ACC112 (cell line): ENCODE measurements around the gene UVRAG.
"Not testable (repeated sequence)": the region's sequence is repeated elsewhere in the genome, so short reads cannot be mapped to it uniquely, and the experiment has no call there.

ENCODE experiments used
- H2AFZ ChIP-seq: fragments of 200-600 bp; sonication (generic); one replicate; pipeline ENCODE4 v1.6.0; 2017; ENCODE audit warnings: antibody characterized with exemption, low read length; ENCODE audit not compliant: unreplicated experiment
- H3K27ac ChIP-seq: fragments of 200-600 bp; sonication (generic); 2 replicates; pipeline ENCODE4 v1.5.1; 2014; ENCODE audit warnings: low read depth, mild to moderate bottlenecking, antibody characterized with exemption, low read length, moderate library complexity
- H3K27me3 ChIP-seq: fragments of 200-600 bp; sonication (generic); 2 replicates; pipeline ENCODE4 v1.6.1; 2014; ENCODE audit warnings: mild to moderate bottlenecking, antibody characterized with exemption, low read length, moderate library complexity, mixed read lengths; ENCODE audit not compliant: insufficient read depth
- H3K36me3 ChIP-seq: fragments of 200-600 bp; sonication (generic); 2 replicates; pipeline ENCODE4 v1.6.1; 2016; ENCODE audit warnings: mild to moderate bottlenecking, antibody characterized with exemption, low read length, moderate library complexity, mixed read lengths; ENCODE audit not compliant: insufficient read depth
- H3K4me1 ChIP-seq: fragments of 200-600 bp; sonication (generic); one replicate; pipeline ENCODE4 v1.6.1; 2016; ENCODE audit warnings: low read length, mixed read lengths; ENCODE audit not compliant: insufficient read depth, unreplicated experiment, control insufficient read depth
- H3K4me3 ChIP-seq: fragments of 200-600 bp; sonication (generic); 2 replicates; pipeline ENCODE4 v1.5.1; 2014; ENCODE audit warnings: mild to moderate bottlenecking, low read depth, low read length
- H3K79me2 ChIP-seq: fragments of 200-600 bp; sonication (generic); one replicate; pipeline ENCODE4 v1.6.0; 2016; ENCODE audit warnings: low read length; ENCODE audit not compliant: control insufficient read depth, unreplicated experiment, insufficient read depth

Gene UVRAG

DNA sequence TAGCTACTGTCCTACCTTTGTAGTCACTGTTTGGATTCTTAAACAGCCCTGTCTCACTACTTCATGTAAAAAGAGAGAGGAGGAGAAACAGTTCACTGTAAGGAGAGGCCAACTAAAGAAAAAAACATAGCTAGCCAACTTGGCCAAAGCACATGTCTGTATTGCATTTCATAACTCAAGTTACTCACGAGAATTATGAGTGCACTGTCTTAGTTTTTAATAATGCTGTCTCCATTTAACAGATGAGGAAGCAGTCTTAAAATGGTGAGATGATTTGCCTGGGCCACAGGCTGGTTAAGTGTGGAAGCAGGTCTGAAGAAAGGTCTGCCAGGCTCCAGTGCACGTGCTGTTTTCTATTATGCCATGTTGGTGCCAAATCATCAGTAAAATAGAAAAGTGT, 104.5 kb downstream of the UVRAG start:
- Histone ChIP-seq H3K27ac (no peak overlapping the region), H3K36me3 (peaks cover 9% of the 10 kb centered on the region), H3K4me1 (peaks cover 13% of the 10 kb centered on the region), H2AFZ (no peak overlapping the region), H3K27me3 (no peaks in the 10 kb centered on the region), H3K4me3 (no peak overlapping the region), H3K79me2 (no peaks in the 10 kb centered on the region)

DNA sequence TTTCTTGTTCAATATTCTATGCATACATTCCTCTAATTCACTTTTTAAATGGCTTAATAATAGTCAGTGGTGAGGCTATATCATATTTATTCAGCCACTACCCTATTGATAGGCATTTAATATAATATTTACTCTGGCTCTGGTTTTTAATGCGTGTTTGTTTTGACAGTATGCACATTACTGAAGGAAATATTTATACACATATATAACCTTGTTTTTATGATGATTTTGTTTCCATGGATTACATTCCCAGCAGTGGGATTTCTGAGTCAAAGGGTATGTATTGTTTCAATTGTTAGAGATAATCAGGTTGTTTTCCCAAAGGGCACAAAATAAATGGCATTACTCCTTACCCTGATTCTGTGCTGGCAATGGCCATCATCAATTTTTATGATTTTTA, 105.8 kb downstream of the UVRAG start:
- H3K27ac ChIP-seq: no peak overlapping the region
- no peaks in the 10 kb centered on the region for H3K27me3 ChIP-seq
- peaks cover 9% of the 10 kb centered on the region for H3K36me3 ChIP-seq

DNA sequence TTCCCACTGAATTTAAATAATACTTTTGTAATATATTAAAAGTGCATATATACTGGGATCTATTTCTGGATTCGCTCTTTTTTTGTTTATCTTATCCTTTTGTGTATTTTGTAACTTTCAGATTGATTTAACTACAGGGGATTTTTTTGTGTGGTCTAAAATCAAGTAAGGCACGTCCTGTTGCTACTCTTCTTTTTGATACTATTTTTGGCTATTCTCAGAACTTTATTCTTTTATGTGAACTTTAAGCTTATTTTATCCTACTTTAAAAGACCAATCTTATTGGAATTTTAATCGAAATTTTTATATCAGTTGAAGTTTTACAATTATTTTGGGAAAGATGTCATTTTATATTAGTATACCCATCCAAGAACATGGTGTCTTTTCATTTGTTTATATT, 106.8 kb downstream of the UVRAG start:
- Histone ChIP-seq H3K79me2 (no peaks in the 10 kb centered on the region), H3K27ac (no peak overlapping the region)

More for the DNA sequence above, 105.8 kb downstream of the UVRAG start:
- Histone ChIP-seq H3K79me2 (no peaks in the 10 kb centered on the region), H2AFZ (no peak overlapping the region), H3K4me3 (no peak overlapping the region), H3K4me1 (peaks cover 25% of the 10 kb centered on the region)

DNA sequence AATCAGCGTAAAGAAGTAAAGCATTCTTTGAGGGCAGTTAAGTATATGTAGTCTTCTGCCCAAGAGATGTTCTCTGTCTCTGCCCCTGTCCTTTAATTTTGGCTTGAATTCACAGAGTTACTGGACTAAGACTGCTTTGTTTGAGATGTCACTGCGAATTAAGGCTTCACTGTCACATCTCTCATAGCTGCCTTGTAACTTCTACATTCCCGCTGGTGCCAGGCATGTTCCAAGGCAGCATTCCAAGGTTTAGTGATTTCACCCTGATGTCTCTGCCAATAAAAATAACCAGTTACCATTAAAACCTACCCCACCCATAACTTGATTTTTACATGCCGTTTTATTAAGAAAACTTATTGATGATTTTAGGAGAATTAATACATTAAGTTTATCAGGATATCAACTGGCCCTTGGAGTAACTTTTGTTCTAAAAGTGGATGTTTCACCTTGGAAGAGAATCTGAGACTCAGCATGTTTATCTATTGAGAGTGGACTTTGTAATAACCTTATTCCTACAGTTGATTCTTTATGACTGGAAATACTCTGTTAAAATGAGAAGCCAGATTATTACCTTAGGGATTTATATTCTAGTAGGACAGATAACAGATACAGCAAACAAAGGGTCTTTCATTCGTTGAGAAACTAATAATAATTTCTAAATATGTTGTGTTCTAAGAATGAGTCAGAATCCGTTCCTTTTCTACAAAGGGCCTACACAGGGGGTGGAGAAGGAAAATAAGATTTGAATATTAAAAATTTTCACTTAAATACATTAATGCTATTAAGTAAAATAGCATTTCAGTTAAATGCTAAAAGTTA, 110.2 kb downstream of the UVRAG start:
- H2AFZ ChIP-seq: peak overlapping the region; percentile 19
- no peaks in the 10 kb centered on the region for H3K27me3 ChIP-seq
- H3K36me3 ChIP-seq: no peaks in the 10 kb centered on the region
- H3K79me2 ChIP-seq: peaks cover 11% of the 10 kb centered on the region
- H3K4me3 ChIP-seq: peak overlapping the region; percentile 46
- H3K4me1 ChIP-seq: peaks cover 27% of the 10 kb centered on the region
- peak overlapping the region; percentile 76 for H3K27ac ChIP-seq

More for the DNA sequence above, 106.8 kb downstream of the UVRAG start:
- Histone ChIP-seq H2AFZ (no peak overlapping the region), H3K36me3 (peaks cover 4% of the 10 kb centered on the region), H3K4me3 (no peak overlapping the region), H3K27me3 (no peaks in the 10 kb centered on the region), H3K4me1 (peaks cover 35% of the 10 kb centered on the region)

DNA sequence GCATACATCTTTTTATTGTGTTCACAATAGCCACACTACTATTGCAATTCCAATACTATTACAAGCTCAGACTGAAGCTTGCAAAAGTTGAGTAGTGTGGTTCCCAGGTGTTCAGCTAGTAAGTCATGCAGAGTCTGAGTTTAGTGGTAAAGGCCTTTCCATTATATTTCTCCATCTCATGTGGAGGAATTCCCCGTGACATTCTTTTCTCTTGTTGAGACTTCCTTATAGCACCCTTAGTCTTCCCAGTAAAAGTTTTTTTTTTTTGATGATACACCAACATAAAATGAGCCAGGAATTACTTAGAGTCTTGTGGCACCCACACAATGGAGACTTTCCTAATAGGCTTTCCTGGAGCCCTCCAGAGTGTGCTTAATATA, 110.8 kb downstream of the UVRAG start:
- H3K4me3 ChIP-seq: no peak overlapping the region
- no peaks in the 10 kb centered on the region for H3K36me3 ChIP-seq
- H2AFZ ChIP-seq: no peak overlapping the region
- peak overlapping the region; percentile 76 for H3K27ac ChIP-seq
- H3K27me3 ChIP-seq: no peaks in the 10 kb centered on the region
- H3K4me1 ChIP-seq: peaks cover 31% of the 10 kb centered on the region
- H3K79me2 ChIP-seq: peaks cover 11% of the 10 kb centered on the region

DNA sequence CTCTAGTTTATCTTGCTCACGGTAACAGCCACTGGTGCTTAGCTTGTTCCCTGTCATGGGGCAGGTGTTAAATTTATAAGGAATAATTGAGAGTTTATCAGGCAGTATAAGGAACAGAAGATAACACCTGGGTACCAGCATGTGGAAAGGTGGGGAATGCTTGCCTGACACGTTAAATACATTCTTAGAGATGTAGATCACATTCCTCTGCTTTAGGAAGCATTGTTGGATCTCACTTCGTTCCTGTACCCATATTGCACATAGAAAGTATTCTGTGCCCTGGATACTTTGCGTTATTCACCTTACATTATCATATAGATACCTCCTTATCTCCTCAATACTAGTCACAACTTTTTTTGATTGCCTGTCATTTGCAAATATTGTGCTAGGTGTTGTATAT, 114.7 kb downstream of the UVRAG start:
- no peak overlapping the region for H3K4me3 ChIP-seq
- H3K27ac ChIP-seq: no peak overlapping the region
- peaks cover 35% of the 10 kb centered on the region for H3K4me1 ChIP-seq
- H3K79me2 ChIP-seq: peaks cover 11% of the 10 kb centered on the region
- no peaks in the 10 kb centered on the region for H3K27me3 ChIP-seq
- peaks cover 8% of the 10 kb centered on the region for H3K36me3 ChIP-seq
- H2AFZ ChIP-seq: no peak overlapping the region

DNA sequence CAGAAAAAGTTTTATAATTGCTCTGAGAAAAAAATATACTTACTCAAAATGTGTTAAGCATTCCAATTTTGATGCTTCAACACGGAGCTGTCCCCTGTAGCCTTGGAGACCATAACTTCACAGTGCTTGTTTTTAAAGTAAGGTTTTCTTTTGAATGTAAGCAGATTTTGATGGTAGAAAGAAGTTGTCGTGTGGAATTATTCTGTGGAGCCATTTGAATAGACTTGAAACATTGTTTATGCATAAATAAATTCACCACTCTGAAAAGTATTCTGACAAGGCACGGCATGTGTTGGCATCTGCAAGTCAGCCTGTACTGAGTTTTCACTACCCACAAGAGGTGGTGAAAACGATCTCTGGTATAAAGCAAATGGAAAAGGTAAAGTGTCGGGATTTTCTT, 115.5 kb downstream of the UVRAG start:
- peaks cover 8% of the 10 kb centered on the region for H3K36me3 ChIP-seq
- H3K27me3 ChIP-seq: no peaks in the 10 kb centered on the region
- peaks cover 27% of the 10 kb centered on the region for H3K4me1 ChIP-seq
- peaks cover 11% of the 10 kb centered on the region for H3K79me2 ChIP-seq
- H3K27ac ChIP-seq: no peak overlapping the region
- no peak overlapping the region for H2AFZ ChIP-seq
- no peak overlapping the region for H3K4me3 ChIP-seq

DNA sequence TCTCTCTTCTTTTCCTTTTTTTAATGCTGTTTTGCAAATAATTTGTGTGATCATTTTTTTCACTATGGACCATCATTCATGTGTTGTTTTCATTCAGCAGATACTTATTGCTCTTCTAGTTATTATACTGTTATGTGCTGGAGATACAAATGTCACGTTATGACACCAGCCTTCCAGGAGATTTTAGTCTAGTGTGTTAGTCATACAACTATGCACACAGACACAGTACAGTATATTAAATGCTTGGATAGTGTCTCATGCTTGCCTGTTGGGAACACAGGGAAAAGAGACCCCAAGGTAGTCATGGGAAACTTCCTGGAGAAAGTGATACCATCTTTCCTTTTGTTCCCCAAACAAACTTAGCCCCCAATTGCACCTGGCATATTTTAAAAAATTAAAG, 116.1 kb downstream of the UVRAG start:
- Histone ChIP-seq H3K36me3 (peaks cover 8% of the 10 kb centered on the region), H3K79me2 (peaks cover 11% of the 10 kb centered on the region), H3K27ac (no peak overlapping the region), H3K4me1 (peaks cover 24% of the 10 kb centered on the region), H3K27me3 (no peaks in the 10 kb centered on the region), H3K4me3 (no peak overlapping the region), H2AFZ (no peak overlapping the region)

DNA sequence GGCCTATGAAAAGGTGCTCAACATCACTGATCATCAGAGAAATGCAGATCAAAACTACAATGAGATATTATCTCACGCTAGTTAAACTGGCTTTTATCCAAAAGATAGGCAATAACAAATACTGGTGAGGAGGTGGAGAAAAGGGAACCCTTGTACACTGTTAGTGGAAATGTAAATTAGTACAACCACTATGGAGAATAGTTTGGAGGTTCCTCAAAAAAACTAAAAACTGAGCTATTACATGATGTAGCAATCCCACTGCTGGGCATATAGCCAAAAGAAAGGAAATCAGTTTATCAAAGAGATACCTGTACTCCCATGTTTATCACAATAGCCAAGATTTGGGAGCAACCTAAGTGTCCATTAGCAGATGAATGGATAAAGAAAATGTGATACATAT, 118.7 kb downstream of the UVRAG start:
- H3K27me3 ChIP-seq, H3K4me3 ChIP-seq, H3K79me2 ChIP-seq, H3K36me3 ChIP-seq, H3K27ac ChIP-seq, H2AFZ ChIP-seq: not testable (repeated sequence)
- H3K4me1 ChIP-seq: peaks cover 41% of the 10 kb centered on the region

DNA sequence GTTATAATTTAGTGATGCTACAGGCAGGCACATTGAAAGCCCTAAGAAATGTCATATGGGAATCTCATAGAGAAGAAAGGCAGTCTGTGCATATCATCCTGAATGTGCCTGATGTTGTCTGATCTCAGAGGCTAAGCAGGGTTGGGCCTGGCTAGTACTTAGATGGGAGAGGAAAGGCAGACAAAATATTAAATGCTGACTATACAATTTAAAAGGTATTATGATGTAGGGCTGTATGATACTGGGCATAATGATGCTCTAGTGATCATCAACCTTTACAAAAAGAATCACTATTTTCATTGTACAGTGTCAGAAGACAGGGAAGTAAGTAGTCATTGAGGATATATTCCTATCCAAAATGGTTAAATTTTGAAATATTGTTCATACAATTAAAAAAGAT, 119.8 kb downstream of the UVRAG start:
- no peak overlapping the region for H2AFZ ChIP-seq
- H3K79me2 ChIP-seq: peaks cover 9% of the 10 kb centered on the region
- H3K27ac ChIP-seq: no peak overlapping the region
- H3K36me3 ChIP-seq: peaks cover 8% of the 10 kb centered on the region
- no peak overlapping the region for H3K4me3 ChIP-seq
- H3K27me3 ChIP-seq: no peaks in the 10 kb centered on the region
- H3K4me1 ChIP-seq: peaks cover 52% of the 10 kb centered on the region

DNA sequence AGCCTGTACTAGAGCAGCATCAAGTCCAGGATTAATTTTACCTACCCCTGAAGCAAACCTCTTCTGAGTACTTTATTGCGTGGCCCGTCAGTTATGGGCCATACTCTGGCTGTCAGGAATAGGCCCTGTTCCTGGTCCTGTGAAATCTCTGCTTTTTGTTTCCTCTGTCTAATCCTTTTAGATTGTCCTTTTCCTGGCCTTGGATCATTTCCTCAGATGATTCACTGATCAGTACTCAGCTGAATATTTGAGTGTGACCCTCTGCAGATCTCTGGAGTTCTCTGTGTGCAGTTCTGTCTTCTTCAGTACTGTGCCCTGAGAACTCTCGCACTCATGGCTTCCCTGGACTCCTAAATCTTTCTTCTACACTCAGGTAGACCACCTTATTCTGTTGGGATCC, 123.5 kb downstream of the UVRAG start:
- H3K27ac ChIP-seq: peak overlapping the region; percentile 49
- no peak overlapping the region for H2AFZ ChIP-seq

More for the DNA sequence above, 123.5 kb downstream of the UVRAG start:
- Histone ChIP-seq H3K27me3 (no peaks in the 10 kb centered on the region), H3K4me3 (no peak overlapping the region), H3K79me2 (peaks cover 14% of the 10 kb centered on the region), H3K4me1 (peaks cover 40% of the 10 kb centered on the region), H3K36me3 (no peaks in the 10 kb centered on the region)
